Heart left ventricle (tissue), 16 donors: ENCODE measurements around the gene BBC3. TPM values are rescaled to one million over a fixed set of nuclear protein-coding genes. Genes with fewer than 3 reads are reported as not detected.

Experiments
- ATAC-seq, 4 donors: fragments of 200-7000 bp; cut with Tn5 transposase; one replicate each; pipeline ENCODE4 v1.9.1; 2020 to 2022; ENCODE audit warnings: moderate library complexity in 4 of 4, mild to moderate bottlenecking in 3 of 4, moderate number of reproducible peaks in 1 of 4
- DNase-seq, 5 donors: peaks; one replicate each; pipeline ENCODE4 v3.0.0-alpha.2; 2020
- H3K27ac ChIP-seq, 12 donors: fragments of 200-600 bp; sonication (generic) in 4 of 12; one replicate each; pipeline versions ENCODE4 v1.5.0 to v1.8.0; 2016 to 2022; ENCODE audit warnings: mild to moderate bottlenecking in 2 of 12
- H3K27me3 ChIP-seq, 9 donors: fragments of 200-600 bp; sonication (generic) in 2 of 9; one replicate each; pipeline versions ENCODE4 v1.5.1 to v1.8.0; 2016 to 2022; ENCODE audit warnings: mild to moderate bottlenecking in 3 of 9
- H3K36me3 ChIP-seq, 9 donors: fragments of 200-600 bp; sonication (generic) in 2 of 9; one replicate each; pipeline versions ENCODE4 v1.5.0 to v1.8.0; 2018 to 2022; ENCODE audit warnings: mild to moderate bottlenecking in 2 of 9
- H3K4me1 ChIP-seq, 12 donors: fragments of 200-600 bp; sonication (generic) in 4 of 12; one replicate each; pipeline versions ENCODE4 v1.5.0 to v1.8.0; 2016 to 2022; ENCODE audit warnings: mild to moderate bottlenecking in 3 of 12
- H3K4me3 ChIP-seq, 12 donors: fragments of 200-600 bp; sonication (generic) in 4 of 12; one replicate each; pipeline versions ENCODE4 v1.5.0 to v1.8.0; 2017 to 2022; ENCODE audit warnings: mild to moderate bottlenecking in 9 of 12, moderate library complexity in 4 of 12
- H3K9me3 ChIP-seq, 12 donors: fragments of 200-600 bp; sonication (generic) in 4 of 12; one replicate each; pipeline versions ENCODE4 v1.5.0 to v1.8.0; 2016 to 2022; ENCODE audit warnings: mild to moderate bottlenecking in 1 of 12
- POLR2A ChIP-seq, 2 donors: fragments of 450-650 bp; IDR thresholded peaks; one replicate each; pipeline ENCODE4 v1.6.1; 2017; ENCODE audit warnings: antibody characterized with exemption in 2 of 2, mild to moderate bottlenecking in 2 of 2, moderate library complexity in 2 of 2
- WGBS, 4 donors: extraction: QIAGEN DNeasy Blood & Tissue Kit in 2 of 4; methylation state at CpG; one replicate each; pipeline versions ENCODE4 v1.1.5 to v1.1.7; 2013 to 2018; 5-methylcytosine and 5-hydroxymethylcytosine counted together
- intact Hi-C, 10 donors: fragments of 100-400 bp; cut with DNase I; formaldehyde crosslinking; loops; one replicate each; pipeline versions ENCODE4 v1.11.1 to v1.14.2; 2022
- polyA plus RNA-seq, 2 donors: library from polyadenylated mRNA; stranded (reverse); fragments of 200-250 nt; gene quantifications; one replicate each; pipeline ENCODE4 v1.2.3, GENCODE V29; 2013
- total RNA-seq, 9 donors: library from RNA; depleted of rRNA in 2 of 9; stranded (reverse); fragments of >200 nt in 2 of 9; fragmentation: NEBNext Ultra II Directional in 3 of 9; extraction: Animal tissue kit (Norgen Biotek cat#: 25700) in 3 of 9; gene quantifications; one replicate each; pipeline versions ENCODE4 v1.1.0 to v1.2.4, GENCODE V29; 2016 to 2023
- TF ChIP-seq, protein P1 (sequence below), 12 donors: fragments of 200-600 bp; sonication (generic) in 4 of 12; IDR thresholded peaks; one replicate each; pipeline versions ENCODE4 v1.5.0 to v1.8.0; 2018 to 2022; ENCODE audit warnings: antibody characterized with exemption in 12 of 12, mild to moderate bottlenecking in 5 of 12
- donor health status: ischemic (EF 13 %, LVEDD 7.1; RV severe dilation, severe dysfunction).
- donor health status: healthy with polysubstance abuse.
- donor health status: DM: no; HTN: yes; CAD: no.
- donor health status: DM: no; HTN: no; CAD: no.
- donor health status: ischemic (EF 25% LVEDD 6.9; RV normal size, moderate dysfunction).
- donor health status: ischemic (EF 25% LVEDD 5.7; RV mildly dilated, moderate dysfunction).
- donor health status: healthy.
- donor health status: DM: yes; HTN: yes; CAD: no.
- donor health status: ischemic (EF 35%, LVEDD 5.7; RV mildly dilated, moderate dysfunction).
- donor health status: nonischemic (EF 11% LVEDD 7.7; RV severe dilation, severe dysfunction).
- donor health status: DM: yes; HTN: yes; CAD: no.
- donor health status: PGD.
- donor health status: ischemic (EF 29% LVEDD 5.4; RV normal size, mild dysfunction).
- donor health status: nonischemic (EF 23%, LVEDD 6.1; RV moderate dilation, normal function).

Gene BBC3
- total and polyA plus RNA-seq, 11 donors: 1.9 to 5.4 (median 4.6) TPM

DNA sequence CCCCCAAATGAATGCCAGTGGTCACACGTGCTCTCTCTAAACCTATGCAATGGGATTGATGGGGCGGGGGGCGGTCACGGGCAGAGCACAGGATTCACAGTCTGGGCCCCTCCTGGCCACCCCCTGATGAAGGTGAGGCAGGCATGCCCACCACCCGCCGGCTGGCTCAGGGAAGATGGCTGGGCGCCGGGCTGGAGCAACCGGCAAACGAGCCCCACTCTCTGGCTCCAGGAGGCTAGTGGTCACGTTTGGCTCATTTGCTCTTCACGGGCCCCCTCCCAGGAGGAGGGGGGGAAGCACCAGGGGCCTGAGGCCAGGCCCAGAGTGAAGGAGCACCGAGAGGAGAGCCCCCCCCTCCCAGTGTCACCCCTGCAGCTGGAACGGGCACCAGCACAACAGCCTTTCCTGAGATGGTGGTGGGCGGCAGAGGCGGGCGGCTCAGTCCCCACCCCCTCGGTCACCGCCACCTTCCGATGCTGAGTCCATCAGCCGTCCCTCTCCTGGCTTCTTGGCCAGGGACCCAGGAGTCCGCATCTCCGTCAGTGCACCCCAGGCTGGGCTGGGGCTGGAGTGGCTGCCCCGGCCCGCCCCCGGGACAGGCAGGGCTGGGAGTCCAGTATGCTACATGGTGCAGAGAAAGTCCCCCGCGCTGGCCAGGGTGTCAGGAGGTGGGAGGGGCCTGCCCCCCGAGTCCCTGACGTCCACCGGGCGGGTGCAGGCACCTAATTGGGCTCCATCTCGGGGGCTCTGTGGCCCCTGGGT is 9.7 kb downstream of the BBC3 start:
- Histone ChIP-seq H3K36me3 (peaks cover 0 to 56% (median 30%) of the 10 kb centered on the region in 9 donors), H3K4me3 (no peak overlapping the region), H3K4me1 (peaks cover 0 to 7% (median 5%) of the 10 kb centered on the region in 12 donors), H3K27ac (no peak overlapping the region), H3K27me3 (no peaks in the 10 kb centered on the region), H3K9me3 (no peaks in the 10 kb centered on the region)
- no peak for ATAC-seq
- intact Hi-C loops: no loop called here
- TF ChIP-seq, protein P1, sequence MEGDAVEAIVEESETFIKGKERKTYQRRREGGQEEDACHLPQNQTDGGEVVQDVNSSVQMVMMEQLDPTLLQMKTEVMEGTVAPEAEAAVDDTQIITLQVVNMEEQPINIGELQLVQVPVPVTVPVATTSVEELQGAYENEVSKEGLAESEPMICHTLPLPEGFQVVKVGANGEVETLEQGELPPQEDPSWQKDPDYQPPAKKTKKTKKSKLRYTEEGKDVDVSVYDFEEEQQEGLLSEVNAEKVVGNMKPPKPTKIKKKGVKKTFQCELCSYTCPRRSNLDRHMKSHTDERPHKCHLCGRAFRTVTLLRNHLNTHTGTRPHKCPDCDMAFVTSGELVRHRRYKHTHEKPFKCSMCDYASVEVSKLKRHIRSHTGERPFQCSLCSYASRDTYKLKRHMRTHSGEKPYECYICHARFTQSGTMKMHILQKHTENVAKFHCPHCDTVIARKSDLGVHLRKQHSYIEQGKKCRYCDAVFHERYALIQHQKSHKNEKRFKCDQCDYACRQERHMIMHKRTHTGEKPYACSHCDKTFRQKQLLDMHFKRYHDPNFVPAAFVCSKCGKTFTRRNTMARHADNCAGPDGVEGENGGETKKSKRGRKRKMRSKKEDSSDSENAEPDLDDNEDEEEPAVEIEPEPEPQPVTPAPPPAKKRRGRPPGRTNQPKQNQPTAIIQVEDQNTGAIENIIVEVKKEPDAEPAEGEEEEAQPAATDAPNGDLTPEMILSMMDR (IDR thresholded peaks at IDR 0.05): no peak
- no peak for TF ChIP-seq POLR2A (IDR thresholded peaks at IDR 0.05)
- DNase-seq: no peak
- WGBS, 4 donors: 80 to 89% (median 84%) methylated on average over 26 to 33 of the region's 33 CpGs

DNA sequence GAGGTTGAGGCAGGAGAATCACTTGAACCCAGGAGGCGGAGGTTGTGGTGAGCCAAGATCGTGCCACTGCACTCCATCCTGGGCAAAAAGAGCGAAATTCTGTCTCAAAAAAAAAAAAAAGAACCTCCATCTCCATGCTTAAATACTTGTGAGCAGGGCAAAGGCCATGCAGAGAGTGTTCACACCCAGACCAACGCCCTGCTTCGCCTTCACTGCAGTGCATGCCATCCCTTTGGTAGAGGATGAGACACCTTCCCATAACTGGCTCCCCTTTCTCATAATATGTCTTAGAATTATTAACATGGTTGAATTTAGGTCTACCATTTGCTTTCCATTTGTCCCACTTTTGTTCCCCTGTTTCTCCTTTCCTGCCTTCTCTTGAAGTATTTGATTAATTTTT is 15.4 kb downstream of the BBC3 start:
- H3K9me3 ChIP-seq: no peaks in the 10 kb centered on the region
- no peaks in the 10 kb centered on the region for H3K27me3 ChIP-seq
- DNase-seq (no peak), ATAC-seq (no peak)
- WGBS, 4 donors: 89 to 99% (median 97%) methylated on average over 5 of the region's 5 CpGs
- peaks cover 0 to 9% (median 3%) of the 10 kb centered on the region in 9 donors for H3K36me3 ChIP-seq
- H3K27ac ChIP-seq: no peak overlapping the region
- no peak overlapping the region for H3K4me3 ChIP-seq
- intact Hi-C loops: no loop called here
- TF ChIP-seq, protein P1 (IDR thresholded peaks at IDR 0.05): no peak
- TF ChIP-seq POLR2A (IDR thresholded peaks at IDR 0.05): no peak
- peaks cover 0 to 6% (median 5%) of the 10 kb centered on the region in 12 donors for H3K4me1 ChIP-seq

DNA sequence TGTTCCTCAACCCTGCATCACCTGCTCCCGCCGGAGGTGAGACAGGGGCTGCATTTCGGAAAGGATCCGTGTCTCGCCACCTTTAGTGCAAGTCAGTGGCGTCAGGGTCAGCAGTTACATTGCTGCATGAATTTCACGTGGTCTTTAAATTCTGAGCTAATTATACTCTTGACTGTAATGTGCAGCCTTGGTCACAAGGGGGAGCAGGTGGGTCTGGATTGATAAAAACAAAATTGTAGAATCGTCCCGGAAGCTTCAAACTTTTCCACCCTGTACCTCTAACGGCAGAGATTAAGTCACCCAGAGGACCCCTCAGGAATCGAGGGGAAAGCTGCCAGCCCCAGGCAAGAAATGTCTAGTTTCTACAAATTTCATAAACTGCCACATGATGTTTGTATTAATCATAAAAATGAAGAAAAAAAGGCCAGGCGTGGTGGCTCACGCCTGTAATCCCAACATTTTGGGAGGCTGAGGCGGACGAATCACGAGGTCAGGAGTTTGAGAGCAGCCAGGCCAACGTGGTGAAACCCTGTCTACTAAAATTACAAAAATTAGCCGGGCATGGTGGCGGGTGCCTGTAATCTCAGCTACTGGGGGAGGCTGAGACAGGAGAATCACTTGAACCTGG is 20.2 kb downstream of the BBC3 start:
- intact Hi-C loops: loop anchor here in 8 of 10 donors (1.0 to 5.0 kb wide), 6 partner anchors 16 to 64 kb away; no protein-coding TSS in a partner anchor
- DNase-seq: peak; percentile 65 to 81 (median 75)
- Histone ChIP-seq H3K27me3 (no peaks in the 10 kb centered on the region), H3K4me3 (no peak overlapping the region), H3K27ac (peak overlapping the region in 11 of 12 donors; percentile 24 to 72 (median 53)), H3K4me1 (peaks cover 0 to 24% (median 10%) of the 10 kb centered on the region in 12 donors), H3K36me3 (peaks cover 0 to 47% (median 36%) of the 10 kb centered on the region in 9 donors), H3K9me3 (no peaks in the 10 kb centered on the region)
- 31 to 38% (median 35%) methylated on average over 19 of the region's 19 CpGs for WGBS, 4 donors
- TF ChIP-seq, protein P1 (IDR thresholded peaks at IDR 0.05): peak; percentile 68 to 91 (median 82)
- no peak for TF ChIP-seq POLR2A (IDR thresholded peaks at IDR 0.05)
- peak; percentile 30 to 72 (median 64) for ATAC-seq

DNA sequence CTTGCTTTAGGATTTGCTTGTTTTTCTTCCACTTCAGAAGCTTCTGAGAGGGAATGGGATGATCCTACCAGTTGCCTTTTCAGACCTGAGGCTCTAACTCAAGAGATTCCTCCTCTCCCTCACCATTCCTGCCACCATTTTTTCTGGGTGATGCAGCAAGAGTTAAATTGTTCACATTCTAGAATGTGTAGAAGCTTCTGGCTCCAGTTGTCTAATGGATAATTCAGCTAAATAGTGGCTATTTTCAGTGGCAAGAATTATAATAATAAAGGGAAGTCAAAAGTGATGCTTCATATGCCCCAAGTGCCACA is 20.9 kb downstream of the BBC3 start:
- TF ChIP-seq, protein P1 (IDR thresholded peaks at IDR 0.05): no peak
- TF ChIP-seq POLR2A (IDR thresholded peaks at IDR 0.05): no peak
- peaks cover 0 to 24% (median 10%) of the 10 kb centered on the region in 12 donors for H3K4me1 ChIP-seq
- no peak overlapping the region for H3K4me3 ChIP-seq
- DNase-seq (no peak), ATAC-seq (no peak)
- no peaks in the 10 kb centered on the region for H3K27me3 ChIP-seq
- no peaks in the 10 kb centered on the region for H3K9me3 ChIP-seq
- intact Hi-C loops: loop anchor here in 8 of 10 donors (1.0 to 5.0 kb wide), 6 partner anchors 17 to 63 kb away; no protein-coding TSS in a partner anchor
- peaks cover 0 to 54% (median 41%) of the 10 kb centered on the region in 9 donors for H3K36me3 ChIP-seq
- peak overlapping the region in 8 of 12 donors; percentile 2 to 72 (median 51) for H3K27ac ChIP-seq
